Stimulated activated CD8-positive, alpha-beta memory T cell treated with anti-CD3 and anti-CD28 coated beads, Interleukin-7, amount 100 ng/mL, for 4 hours (primary cell): ENCODE data around the gene CCDC141.
"Not testable (repeated sequence)": the region's sequence is repeated elsewhere in the genome, so short reads cannot be mapped to it uniquely, and the experiment has no call there.

Experiments used
- DNase-seq, 2 donors: peaks; one replicate each; pipeline ENCODE4 v3.0.0-alpha.2; 2020; ENCODE audit warnings: low read depth in 2 of 2

The CCDC141 gene

GRCh38 chr2:179036353-179036905 lies 13.5 kb downstream of the CCDC141 start:
- DNase-seq, result no peak

GRCh38 chr2:179031731-179032408 lies 18.1 kb downstream of the CCDC141 start:
- no peak for DNase-seq

GRCh38 chr2:179024445-179024844 lies 25.5 kb downstream of the CCDC141 start:
- no peak for DNase-seq

GRCh38 chr2:179022685-179023084 lies 27.3 kb downstream of the CCDC141 start:
- DNase-seq, result no peak

DNA sequence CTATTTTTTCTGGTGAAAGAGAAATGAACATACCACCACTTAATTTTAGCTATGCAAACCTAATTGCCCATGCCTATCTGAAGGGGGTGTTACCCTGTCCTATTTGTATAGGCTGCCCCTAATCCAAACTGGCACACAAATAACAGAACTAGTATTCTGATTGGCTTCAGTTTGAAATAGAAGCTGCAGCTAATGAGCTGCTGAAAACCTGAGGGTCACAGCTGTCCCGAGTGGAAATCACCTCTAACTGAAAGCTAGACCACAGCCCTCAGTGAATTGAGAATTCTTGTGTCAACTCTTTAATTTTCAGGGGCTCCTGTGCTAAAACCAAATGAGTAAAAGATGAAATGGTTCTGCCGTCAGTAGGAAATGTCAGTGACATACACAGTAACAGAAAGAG lies 28.7 kb downstream of the CCDC141 start:
- DNase-seq, result no peak

DNA sequence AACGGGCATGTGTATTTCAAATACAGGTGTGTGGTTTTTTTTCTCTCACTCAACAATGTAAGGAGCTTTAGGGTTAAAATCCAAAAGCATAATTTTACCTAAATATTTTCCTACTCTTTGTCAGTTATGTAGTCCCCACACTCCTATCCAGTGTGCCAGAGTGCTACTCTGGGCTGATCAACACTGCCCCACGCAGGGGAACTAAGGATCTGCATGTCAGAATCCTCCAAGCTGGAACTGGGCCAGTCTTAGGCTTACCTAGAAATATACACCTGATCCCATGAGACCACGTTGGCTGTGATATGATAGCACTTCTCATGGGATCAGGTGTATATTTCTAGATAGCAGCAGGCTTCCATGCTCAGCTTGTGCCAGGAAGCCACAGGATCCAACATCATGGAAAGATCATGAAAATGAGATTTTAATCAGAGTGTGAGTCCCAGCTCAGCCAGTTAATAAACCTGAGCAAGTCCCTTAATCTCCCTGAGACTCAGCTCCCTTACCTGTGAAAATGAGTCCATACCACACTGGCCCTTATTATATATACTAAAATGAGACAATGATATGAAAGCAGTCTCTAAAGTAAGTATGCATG lies 29.7 kb downstream of the CCDC141 start:
- no peak for DNase-seq

GRCh38 chr2:179019260-179019659 lies 30.7 kb downstream of the CCDC141 start:
- no peak for DNase-seq

DNA sequence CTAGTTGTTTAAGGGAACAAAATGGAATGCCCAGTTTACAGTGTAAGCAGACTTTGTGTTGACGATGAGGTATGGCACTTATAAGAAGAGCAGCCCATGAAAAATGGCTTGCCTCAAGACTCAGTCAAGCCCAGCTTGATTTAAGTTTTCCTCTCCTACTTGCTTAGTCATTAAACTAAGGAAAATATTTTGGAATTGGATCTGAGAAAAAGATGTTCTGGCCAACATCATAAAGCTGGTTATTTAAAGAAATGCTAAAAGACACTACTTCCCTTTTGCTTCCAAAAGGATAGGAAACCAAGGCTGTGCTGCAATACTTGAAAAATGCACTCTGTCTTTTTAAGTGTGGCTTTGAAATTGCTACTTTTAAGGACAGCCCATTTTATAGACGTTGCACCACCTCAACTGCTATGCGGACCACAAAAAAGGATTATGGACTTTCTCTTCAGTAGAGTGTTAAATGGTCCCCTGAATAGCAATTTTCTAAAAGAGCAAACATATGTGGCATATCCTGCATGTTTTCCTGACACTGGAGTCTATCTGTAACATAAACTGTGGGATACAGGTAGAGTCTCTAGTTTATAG lies 32.1 kb downstream of the CCDC141 start:
- DNase-seq, result no peak

DNA sequence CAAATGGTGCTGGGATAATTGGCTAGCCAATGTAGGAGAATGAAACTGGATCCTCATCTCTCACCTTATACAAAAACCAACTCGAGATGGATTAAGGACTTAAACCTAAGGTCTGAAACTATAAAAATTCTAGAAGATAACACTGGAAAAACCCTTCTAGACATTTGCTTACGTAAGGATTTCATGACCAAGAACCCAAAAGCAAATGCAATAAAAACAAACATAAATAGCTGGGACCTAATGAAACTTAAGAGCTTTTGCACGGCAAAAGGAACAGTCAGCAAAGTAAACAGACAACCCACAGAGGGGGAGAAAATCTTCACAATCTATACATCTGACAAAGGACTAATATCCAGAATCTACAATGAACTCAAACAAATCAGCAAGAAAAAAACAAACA lies 35.7 kb downstream of the CCDC141 start:
- DNase-seq, result not testable (repeated sequence)

DNA sequence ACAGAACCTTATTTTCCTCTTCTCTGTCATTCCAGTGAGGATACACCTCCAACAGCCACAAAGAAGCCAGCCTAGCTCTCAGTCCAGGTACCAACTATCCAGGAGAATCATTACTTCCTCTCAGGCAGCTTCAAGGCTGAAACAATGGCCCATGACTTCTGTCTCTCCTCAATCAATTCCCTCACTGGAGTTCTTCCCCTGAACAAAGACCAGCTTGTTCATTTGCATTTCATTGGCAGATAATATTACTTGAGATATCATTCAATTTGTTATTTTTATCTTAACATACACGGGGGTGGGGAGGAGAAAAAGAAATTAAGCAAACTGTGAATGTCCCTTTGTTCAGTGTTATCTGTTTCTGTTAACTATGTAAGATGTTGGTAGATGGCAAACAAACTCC lies 44.0 kb downstream of the CCDC141 start:
- no peak for DNase-seq

DNA sequence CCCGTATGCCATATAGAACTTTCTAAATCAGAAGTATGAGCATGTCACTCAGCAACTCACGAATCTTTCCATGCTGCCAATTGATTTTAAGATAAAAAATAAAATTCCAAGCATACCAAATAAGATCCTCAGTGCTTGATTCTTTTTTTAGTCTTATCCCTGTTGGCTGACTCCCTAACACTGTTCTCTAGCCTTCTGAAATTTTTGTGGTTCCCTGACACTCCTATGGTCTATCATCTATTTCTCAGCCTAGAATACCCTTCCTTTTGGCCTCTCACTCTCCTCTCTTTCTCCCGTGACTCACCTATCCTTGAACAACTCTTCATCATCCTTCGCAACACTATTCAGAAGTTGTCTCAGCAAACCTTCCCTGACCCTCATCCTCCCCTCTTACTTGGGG lies 50.5 kb downstream of the CCDC141 start:
- DNase-seq, result no peak

DNA sequence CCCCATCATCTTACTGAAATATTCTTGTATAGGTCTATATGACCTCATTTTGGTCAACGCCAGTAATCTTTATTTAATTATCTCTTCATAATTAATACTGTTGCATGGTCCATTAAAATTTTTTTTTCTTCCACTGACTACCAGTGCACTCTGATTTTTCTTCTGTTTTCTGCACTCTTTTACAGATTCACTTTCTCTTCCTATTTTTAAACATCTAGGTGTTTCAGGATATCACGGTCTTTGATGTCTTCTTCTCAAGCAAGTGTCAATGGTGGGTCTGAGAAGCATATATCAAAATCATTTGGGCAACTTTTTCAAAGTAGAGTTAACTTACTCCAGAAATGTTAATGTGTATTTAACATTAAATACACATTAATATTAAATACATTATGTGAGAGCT lies 51.4 kb downstream of the CCDC141 start:
- DNase-seq, result no peak

DNA sequence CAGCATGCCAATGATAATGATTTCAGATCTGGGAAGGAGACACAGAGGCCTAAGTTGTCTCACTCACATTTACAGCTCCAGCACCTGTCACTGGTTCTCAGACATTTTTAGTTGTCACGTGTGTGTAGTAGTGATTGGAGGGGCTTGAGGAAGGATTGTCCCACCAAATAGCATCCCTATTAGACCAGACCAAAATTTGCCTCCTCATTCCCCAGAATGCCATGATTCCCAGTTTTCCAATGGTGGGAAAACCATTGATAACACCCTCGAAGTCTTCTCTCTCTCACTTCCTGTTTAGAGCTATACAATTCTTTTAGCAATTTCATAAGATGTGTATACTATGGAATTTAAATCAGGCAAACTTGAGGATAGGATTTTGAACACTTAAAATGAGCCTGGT lies 52.5 kb downstream of the CCDC141 start:
- DNase-seq, result no peak

- DNase-seq, result no peak
These were observed 52.9 kb downstream of the CCDC141 start for GRCh38 chr2:178997067-178997466.

- no peak for DNase-seq
These were observed 55.7 kb downstream of the CCDC141 start for GRCh38 chr2:178994264-178994663.

GRCh38 chr2:178993788-178994187 lies 56.1 kb downstream of the CCDC141 start:
- DNase-seq, result no peak

DNA sequence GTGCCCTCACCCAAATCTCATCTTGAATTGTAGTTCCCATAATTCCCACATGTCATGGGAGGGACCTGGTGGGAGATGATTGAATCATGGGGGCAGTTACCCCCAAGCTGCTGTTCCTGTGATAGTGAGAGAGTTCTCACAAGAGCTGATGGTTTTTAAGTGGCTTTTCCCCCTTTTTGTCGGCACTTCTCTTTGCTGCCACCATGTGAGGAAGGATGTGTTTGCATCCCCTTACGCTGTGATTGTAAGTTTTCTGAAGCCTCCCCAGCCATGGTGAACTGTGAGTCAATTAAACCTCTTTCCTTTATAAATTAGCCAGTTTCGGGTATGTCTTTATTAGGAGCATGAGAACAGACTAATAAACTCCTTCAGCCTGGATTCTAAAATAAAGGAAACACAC lies 57.2 kb downstream of the CCDC141 start:
- not testable (repeated sequence) for DNase-seq

DNA sequence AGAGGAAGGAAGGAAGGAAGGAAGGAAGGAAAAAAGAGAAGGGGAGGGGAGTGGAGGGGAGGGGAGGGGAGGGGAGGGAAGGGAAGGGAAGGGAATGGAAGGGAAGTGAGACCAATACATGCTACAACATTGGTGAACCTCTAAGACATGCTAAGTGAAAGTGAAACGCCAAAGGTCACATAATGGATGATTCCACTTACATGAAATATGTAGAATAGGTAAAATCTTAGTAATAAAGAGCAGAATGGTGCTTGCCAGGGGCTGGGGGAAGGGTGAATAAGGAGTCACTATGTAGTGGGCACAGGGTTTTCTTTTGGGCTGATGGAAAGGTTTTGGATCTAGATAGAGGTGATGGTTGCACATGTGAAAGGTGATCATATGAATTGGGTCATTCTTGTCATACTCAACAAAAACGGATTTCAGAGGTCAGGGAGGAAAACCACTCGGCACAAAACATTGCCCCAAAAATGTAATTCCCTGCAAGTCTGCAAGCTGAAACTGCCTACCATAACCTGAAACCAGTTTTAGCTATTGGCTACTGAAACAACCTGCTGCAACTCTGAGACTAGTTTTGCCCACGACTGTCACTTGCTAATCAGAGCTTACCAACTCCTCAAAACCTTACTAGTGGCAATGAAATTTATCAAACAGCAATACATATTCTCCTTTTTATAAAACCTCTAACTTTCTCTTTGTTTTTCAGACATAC lies 59.2 kb downstream of the CCDC141 start:
- DNase-seq, result no peak

- not testable (repeated sequence) for DNase-seq
These were observed 60.5 kb downstream of the CCDC141 start for GRCh38 chr2:178989424-178989823.

DNA sequence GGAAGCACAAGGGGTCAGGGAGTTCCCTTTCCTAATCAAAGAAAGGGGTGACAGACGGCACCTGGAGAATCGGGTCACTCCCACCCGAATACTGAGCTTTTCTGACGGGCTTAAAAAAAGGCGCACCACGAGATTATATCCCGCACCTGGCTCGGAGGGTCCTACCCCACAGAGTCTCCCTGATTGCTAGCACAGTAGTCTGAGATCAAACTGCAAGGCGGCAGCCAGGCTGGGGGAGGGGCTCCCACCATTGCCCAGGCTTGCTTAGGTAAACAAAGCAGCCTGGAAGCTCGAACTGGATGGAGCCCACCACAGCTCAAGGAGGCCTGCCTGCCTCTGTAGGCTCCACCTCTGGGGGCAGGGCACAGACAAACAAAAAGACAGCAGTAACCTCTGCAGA lies 67.3 kb downstream of the CCDC141 start:
- not testable (repeated sequence) for DNase-seq

- DNase-seq, result no peak
These were observed 69.1 kb downstream of the CCDC141 start for GRCh38 chr2:178980815-178981214.

- no peak for DNase-seq
These were observed 71.3 kb downstream of the CCDC141 start for GRCh38 chr2:178978667-178979066.
